Left ventricle myocardium inferior (tissue), 1 donor: Measurements from ENCODE around the gene DNAJB14. TPM values are rescaled to one million over a fixed set of nuclear protein-coding genes. Genes with fewer than 3 reads are reported as not detected.
A peak's percentile ranks its signal among the peaks of the same experiment; 100 is the strongest.

ENCODE experiments used
- DNase-seq: peaks from one replicate; pipeline ENCODE4 v3.0.0-alpha.2; 2020
- H3K27ac ChIP-seq: fragments of 200-600 bp; replicated peaks from 2 replicates; pipeline ENCODE4 v1.8.0; 2021
- H3K27me3 ChIP-seq: fragments of 200-600 bp; 2 replicates; pipeline ENCODE4 v1.8.0; 2021; ENCODE audit warnings: low read depth
- H3K36me3 ChIP-seq: fragments of 200-600 bp; 2 replicates; pipeline ENCODE4 v1.8.0; 2021
- H3K4me1 ChIP-seq: fragments of 200-600 bp; 2 replicates; pipeline ENCODE4 v1.8.0; 2021
- H3K4me3 ChIP-seq: fragments of 200-600 bp; 2 replicates; pipeline ENCODE4 v1.8.0; 2021; ENCODE audit warnings: mild to moderate bottlenecking, moderate library complexity
- H3K9me3 ChIP-seq: fragments of 200-600 bp; replicated peaks from 2 replicates; pipeline ENCODE4 v1.8.0; 2021
- intact Hi-C: fragments of 100-400 bp; cut with micrococcal nuclease; formaldehyde crosslinking; loops from one replicate; pipeline ENCODE4 v1.11.0; 2022
- total RNA-seq: library from RNA; stranded (reverse); fragmentation: NEBNext Ultra II Directional; extraction: Animal tissue kit (Norgen Biotek cat#: 25700); gene quantifications from one replicate; pipeline ENCODE4 v1.2.1, GENCODE V29; 2021
- TF ChIP-seq, protein P1 (sequence below): fragments of 200-600 bp; IDR thresholded peaks from 2 replicates; pipeline ENCODE4 v1.8.0; 2021; ENCODE audit warnings: antibody characterized with exemption, mild to moderate bottlenecking, borderline replicate concordance
- donor health status: DM: no; HTN: yes; CAD: no; lungs with severe emphysema.

DNAJB14 gene
- total RNA-seq, 1 donor from 2014 or later, result 16.4 TPM

- no peak overlapping the region for H3K4me3 ChIP-seq
- H3K36me3 ChIP-seq, result no peaks in the 10 kb centered on the region
- no peak for DNase-seq
- intact Hi-C loops, result no loop called here
- no peak overlapping the region for H3K27ac ChIP-seq
- H3K4me1 ChIP-seq, result no peaks in the 10 kb centered on the region
- H3K9me3 ChIP-seq, result no peaks in the 10 kb centered on the region
- TF ChIP-seq, protein P1, sequence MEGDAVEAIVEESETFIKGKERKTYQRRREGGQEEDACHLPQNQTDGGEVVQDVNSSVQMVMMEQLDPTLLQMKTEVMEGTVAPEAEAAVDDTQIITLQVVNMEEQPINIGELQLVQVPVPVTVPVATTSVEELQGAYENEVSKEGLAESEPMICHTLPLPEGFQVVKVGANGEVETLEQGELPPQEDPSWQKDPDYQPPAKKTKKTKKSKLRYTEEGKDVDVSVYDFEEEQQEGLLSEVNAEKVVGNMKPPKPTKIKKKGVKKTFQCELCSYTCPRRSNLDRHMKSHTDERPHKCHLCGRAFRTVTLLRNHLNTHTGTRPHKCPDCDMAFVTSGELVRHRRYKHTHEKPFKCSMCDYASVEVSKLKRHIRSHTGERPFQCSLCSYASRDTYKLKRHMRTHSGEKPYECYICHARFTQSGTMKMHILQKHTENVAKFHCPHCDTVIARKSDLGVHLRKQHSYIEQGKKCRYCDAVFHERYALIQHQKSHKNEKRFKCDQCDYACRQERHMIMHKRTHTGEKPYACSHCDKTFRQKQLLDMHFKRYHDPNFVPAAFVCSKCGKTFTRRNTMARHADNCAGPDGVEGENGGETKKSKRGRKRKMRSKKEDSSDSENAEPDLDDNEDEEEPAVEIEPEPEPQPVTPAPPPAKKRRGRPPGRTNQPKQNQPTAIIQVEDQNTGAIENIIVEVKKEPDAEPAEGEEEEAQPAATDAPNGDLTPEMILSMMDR, result no peak
- H3K27me3 ChIP-seq, result peaks cover 9% of the 10 kb centered on the region
Measured at GRCh38 chr4:99859618-99860017, 86.8 kb downstream of the DNAJB14 start.

- no peak for DNase-seq
- Histone ChIP-seq H3K4me3 (no peak overlapping the region), H3K36me3 (no peaks in the 10 kb centered on the region), H3K27ac (no peak overlapping the region), H3K4me1 (no peaks in the 10 kb centered on the region), H3K27me3 (peaks cover 9% of the 10 kb centered on the region), H3K9me3 (no peaks in the 10 kb centered on the region)
- intact Hi-C loops, result no loop called here
- TF ChIP-seq, protein P1, result no peak
Measured at GRCh38 chr4:99857307-99857706, 89.1 kb downstream of the DNAJB14 start.

DNA sequence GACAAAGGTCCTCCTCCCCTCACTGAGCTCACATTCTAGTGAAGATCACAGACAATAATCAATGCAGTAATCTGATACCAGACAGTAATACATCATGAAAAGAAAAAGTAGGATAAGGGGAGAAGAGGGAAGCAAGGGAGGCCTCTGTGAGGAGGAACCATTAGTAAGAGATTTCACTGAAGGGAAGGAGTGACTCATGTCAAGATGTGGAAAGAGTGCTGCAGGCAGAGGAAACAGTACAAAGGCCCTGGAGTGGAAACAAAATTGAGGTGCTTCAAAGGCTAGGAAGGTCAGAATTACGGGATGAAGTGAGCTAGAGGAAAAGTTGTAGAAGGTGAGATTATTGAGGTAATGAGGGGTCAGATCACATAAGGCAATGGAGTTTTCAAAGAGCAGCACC is 90.3 kb downstream of the DNAJB14 start:
- Histone ChIP-seq H3K4me1 (no peaks in the 10 kb centered on the region), H3K36me3 (no peaks in the 10 kb centered on the region), H3K27me3 (peaks cover 9% of the 10 kb centered on the region), H3K9me3 (no peaks in the 10 kb centered on the region), H3K4me3 (no peak overlapping the region), H3K27ac (peak overlapping the region; percentile 21)
- intact Hi-C loops, result no loop called here
- DNase-seq, result no peak
- TF ChIP-seq, protein P1, result no peak

DNA sequence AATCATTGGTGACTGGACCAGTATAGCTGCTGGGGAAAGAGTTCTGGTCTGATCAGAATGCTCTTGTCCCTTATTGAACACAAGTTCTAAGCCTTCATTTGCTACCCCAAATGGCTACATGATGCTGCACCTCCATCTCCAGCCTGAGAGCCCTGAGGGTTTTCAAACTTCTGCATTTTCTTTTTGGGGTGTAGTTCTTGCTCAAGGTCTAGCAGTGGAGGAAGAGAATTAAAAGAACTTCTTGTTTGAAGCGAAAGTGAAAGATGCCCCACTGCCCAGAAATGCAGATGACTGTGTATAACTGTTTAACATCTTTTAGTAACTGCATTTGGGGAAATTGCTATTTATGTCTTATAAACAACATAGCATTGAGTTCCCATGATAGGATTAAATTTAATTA is 90.7 kb downstream of the DNAJB14 start:
- no peak overlapping the region for H3K27ac ChIP-seq
- intact Hi-C loops, result no loop called here
- TF ChIP-seq, protein P1, result no peak
- H3K27me3 ChIP-seq, result peaks cover 9% of the 10 kb centered on the region
- H3K4me1 ChIP-seq, result no peaks in the 10 kb centered on the region
- DNase-seq, result no peak
- no peaks in the 10 kb centered on the region for H3K36me3 ChIP-seq
- no peak overlapping the region for H3K4me3 ChIP-seq
- no peaks in the 10 kb centered on the region for H3K9me3 ChIP-seq

DNA sequence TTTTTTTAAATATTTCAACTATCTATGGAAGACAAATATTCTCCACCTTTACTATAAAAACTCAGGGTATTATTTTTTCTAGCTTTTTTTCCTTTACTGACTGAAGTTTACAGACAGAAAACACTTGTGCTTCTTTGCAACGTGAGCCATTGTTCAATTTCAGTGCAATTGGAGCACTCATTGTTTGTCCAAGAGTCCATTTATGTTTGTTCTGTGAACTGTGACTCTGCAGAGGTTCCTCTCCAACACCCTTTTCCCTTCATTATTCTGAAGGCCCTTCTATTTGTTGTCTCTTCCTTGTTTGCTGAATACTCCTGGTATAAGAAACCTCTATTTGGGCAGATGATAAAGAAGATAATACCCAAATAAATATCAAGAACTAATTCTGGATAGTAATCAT is 92.4 kb downstream of the DNAJB14 start:
- no peaks in the 10 kb centered on the region for H3K9me3 ChIP-seq
- intact Hi-C loops, result no loop called here
- no peak overlapping the region for H3K4me3 ChIP-seq
- H3K4me1 ChIP-seq, result no peaks in the 10 kb centered on the region
- H3K36me3 ChIP-seq, result no peaks in the 10 kb centered on the region
- H3K27ac ChIP-seq, result no peak overlapping the region
- no peaks in the 10 kb centered on the region for H3K27me3 ChIP-seq
- no peak for DNase-seq
- TF ChIP-seq, protein P1, result no peak

DNA sequence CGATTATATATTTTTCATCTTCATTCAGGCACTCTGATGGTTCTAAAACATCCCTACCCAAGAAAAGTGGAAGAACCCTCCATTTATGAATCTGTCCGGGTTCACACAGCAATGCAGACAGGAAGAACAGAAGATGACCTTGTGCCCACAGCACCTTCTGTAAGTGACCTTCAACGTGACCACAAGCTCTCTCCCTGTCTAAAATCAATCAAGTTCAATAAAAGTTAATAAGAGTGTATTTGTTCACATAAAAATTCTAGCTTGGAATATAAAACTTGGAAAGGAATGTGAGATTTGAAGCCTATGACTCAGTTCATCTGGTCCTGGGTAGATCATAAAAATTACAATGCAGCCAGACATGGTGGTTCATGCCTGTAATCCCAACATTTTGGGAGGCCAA is 93.2 kb downstream of the DNAJB14 start:
- Histone ChIP-seq H3K27me3 (no peaks in the 10 kb centered on the region), H3K4me1 (no peaks in the 10 kb centered on the region), H3K4me3 (no peak overlapping the region), H3K9me3 (no peaks in the 10 kb centered on the region), H3K27ac (no peak overlapping the region), H3K36me3 (no peaks in the 10 kb centered on the region)
- TF ChIP-seq, protein P1, result no peak
- no peak for DNase-seq
- intact Hi-C loops, result no loop called here
